ENCODE results near the gene PLPPR1.

The PLPPR1 gene

DNA sequence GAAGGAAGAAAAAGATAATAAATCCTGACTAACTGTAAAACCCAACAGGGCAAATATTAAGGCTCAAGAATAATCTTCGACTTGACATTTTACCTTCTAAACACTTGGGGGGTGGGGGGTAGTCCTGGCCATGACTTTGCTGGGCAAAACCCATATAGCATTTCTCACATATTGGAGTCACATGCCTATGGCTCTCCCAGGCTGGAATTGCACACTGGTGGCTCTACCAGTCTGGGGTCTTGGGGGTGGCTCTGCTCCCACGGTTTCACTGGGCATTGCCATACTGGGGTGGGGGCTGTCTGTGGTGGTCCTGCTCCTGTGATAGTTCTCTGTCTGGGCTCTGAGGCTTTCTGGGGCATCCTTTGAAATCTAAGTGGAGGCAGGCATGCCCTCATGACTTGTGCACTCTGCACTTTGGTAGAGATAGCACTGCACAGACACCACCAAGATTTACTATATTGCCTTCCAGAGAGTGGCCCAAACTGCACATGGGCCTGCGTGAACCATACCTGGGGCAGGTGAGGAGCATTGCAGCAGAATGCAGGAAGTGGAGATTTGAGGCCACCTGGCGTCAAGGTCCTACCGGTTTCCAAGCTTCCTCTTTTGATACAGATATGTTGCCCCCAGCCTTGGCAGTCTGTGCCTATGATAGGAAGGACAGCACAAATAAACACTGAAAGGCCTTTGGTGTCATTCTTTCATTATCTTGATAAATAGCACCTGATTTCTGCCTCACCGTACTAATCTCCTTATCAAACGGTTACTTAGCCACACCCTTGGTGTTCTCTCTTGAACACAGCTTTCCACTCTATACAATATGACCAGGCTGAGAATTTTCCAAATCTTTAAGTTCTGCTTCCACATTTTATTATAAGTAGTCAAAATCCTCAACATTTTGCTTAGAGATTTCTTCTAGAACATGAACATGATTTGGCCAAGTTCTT is 326.5 kb downstream of the PLPPR1 start:
- DNase-seq, result no peak

DNA sequence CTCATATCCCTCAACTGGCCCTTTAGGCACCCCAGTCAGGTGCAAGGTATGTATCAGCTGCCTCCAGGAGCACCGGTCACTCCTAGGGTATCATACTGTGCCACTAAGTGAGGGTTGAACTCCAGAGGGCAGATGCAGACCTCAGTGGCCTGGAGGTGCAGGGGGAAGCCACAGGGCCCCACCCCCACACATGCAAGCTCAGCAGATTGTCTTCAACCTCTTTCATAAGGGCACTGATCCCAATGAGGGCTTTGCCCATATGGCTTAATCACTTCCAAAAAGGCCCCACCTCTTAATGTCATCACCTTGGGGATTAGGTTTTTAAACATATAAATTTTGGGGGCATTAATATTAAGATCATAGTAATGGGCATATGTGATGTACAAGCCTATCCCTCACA is 328.1 kb downstream of the PLPPR1 start:
- no peak for DNase-seq

DNA sequence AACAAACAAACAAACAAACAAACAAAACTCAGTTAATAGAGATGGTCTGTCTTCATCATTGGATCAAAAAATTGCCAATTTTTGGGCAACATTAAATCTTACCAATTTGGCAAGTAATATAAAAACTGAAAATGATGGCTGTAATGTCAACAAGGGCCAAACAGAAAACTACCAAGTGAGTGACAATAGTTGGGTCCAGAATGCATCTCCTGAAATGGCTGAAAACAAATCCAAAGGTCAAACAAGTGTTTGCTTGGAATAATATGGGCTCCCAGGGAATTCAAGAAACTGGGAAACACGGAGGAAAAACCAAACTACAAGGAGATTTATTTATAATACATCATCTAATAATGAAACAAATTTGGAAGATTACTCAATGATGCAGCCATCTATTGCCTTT is 331.2 kb downstream of the PLPPR1 start:
- DNase-seq, result no peak

DNA sequence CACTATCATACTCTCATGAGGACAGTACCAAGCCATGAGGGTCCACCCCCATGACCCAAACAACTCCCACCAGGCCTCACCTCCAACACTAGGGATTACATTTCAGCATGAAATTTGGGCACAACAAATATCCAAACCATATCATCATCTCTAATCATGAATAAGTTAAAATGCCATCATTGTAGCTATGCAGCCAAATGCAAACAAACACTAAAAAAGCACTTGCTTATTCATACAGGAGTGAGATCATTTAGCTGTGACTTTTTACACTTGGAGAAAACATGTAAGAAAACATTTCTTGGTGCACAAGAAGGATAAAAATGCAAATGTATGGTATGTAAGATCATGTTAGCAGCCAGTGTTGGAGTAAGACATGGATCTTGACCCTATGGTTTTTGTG is 332.1 kb downstream of the PLPPR1 start:
- no peak for DNase-seq

DNA sequence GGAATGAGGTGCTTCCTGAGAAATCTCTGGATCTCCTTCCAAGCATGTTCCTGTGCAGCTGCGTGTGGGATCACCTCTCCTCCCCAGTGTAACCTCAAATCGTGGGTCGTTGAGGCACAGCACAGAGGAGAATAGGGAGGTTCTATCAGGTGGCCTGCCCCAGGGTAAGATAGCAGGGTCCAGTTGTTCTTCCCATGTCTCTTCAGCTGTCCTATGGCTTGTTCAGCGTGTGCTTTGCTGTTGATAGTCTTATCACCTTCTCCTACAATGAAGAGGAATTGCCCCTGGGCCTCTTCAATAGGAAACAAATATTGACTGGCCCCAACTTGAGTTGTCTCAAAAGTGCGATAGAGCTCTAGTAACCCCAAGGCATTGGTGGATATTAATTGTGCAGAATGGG is 333.9 kb downstream of the PLPPR1 start:
- no peak for DNase-seq

DNA sequence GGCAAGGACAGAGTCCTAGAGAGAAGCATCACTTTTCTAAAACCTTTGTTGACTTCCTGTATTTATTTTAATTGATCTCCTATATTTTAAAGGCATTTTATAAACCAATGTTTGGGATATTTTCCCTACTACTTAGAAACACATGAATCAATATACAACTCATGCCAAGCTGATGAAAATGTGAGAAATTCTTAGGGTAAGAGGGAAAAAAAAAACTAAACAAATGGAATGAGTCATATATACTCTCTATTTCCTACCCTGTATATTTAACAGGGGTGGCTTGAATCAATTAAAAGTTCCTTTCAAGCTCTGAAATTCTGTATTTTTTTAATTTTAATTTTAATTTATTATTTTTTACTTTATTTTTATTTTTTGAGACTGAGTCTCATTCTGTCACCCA is 336.7 kb downstream of the PLPPR1 start:
- no peak for DNase-seq

DNA sequence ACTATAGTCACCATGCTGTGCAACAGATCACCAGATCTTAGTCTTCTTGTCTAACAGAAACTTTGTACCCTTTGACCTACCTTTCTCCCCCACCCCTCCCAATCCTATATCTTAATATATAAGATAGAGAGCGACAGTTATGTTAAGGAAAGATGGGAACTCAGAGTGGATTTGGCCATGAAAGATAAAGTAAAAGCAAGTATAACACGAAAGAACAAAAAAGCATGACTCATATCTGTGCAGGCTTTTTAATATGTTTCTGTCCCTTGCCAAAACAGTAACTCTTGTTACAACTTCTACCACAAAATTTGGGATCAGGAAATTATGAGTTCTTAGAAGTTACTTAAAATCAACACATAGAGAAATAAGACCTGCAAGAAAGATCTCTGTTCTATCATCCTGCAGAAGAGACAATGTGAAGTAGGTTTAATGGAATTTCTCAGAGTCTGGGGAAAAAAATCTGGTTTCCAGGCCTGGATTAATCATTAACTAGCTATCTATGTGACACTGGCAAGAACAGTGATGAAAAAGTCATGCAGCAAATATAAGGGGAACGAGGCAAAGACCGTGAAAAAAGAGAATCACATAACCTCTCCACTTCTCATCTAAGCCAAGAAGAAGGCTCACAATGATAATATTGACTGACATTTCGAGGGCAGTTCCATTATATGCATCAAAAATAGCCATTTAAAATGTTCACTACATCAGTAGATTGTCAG is 337.7 kb downstream of the PLPPR1 start:
- DNase-seq, result no peak

DNA sequence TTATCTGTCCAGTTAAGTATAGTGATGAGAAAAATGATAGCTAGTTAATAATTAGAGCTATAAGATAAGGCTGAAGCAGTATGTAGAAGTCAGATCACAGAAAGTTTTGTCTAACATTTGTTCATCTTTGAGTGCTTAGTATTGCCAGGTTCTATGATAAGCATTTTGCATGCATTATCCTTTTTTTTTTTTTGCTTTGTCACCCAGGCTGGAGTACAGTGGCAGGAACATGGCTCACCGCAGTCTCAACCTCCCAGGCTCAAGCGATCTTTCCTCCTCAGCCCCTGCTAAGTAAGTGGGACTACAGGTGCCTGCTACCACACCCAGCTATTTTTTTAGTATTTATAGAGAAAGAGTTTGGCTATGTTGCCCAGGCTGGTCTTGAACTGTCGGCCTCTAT is 338.8 kb downstream of the PLPPR1 start:
- no peak for DNase-seq

DNA sequence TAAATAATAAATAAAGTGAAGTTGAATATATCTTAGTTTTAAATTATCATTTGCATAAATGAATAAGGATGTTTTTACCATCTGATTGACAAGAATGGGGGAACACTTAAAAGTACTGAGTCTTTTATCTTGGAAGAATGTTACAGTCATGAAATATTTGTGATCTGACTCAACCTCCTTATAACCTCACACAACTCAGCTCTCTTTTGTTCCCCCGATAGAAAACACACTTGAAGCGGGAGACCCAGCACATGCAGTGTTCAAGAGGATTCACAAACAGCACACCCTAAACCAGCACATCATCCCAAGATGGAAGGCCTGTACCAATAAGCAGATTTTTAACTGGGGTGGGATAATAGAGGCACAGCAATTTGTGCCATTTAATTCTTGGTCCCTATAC is 340.8 kb downstream of the PLPPR1 start:
- DNase-seq, result no peak

DNA sequence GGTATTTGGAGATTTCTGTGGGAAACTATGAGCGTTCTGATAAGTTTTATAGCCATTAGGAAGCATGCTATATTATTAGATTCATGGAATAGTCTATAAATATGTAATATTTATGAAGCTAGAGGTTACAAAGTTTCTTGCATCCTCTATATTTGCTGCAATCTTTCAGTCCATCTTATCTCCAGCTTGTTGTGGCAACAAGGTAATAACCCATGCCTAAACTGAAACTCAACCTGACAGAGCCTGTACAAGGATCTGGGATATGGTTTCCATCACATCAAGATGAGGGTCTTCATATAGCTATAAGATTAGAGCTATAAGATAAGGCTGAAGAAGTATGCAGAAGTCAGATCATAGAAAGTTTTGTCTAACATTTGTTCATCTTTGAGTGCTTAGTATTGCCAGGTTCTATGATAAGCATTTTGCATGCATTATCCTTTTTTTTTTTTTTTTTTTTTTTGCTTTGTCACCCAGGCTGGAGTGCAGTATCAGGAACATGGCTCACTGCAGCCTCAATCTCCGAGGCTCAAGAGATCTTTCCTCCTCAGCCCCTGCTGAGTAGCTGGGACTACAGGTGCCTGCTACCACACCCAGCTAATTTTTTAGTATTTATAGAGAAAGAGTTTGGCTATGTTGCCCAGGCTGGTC is 341.5 kb downstream of the PLPPR1 start:
- no peak for DNase-seq

DNA sequence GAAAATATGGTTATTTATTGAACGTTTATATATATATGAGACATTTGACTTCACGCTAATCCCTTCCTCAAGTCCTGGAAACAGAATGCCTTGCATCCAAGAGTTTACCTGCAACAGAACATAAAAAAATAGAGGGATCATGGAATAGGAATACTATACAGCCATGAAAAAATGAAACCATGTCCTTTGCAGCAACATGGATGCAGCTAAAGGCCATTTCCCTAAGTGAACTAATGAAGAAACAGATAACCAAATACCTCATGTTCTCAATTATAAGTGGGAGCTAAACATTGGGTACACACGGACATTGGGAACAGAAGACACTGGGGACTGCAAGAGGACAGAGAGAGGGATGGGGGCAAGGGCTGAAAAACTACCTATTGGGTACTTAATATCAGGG is 343.3 kb downstream of the PLPPR1 start:
- DNase-seq, result no peak

DNA sequence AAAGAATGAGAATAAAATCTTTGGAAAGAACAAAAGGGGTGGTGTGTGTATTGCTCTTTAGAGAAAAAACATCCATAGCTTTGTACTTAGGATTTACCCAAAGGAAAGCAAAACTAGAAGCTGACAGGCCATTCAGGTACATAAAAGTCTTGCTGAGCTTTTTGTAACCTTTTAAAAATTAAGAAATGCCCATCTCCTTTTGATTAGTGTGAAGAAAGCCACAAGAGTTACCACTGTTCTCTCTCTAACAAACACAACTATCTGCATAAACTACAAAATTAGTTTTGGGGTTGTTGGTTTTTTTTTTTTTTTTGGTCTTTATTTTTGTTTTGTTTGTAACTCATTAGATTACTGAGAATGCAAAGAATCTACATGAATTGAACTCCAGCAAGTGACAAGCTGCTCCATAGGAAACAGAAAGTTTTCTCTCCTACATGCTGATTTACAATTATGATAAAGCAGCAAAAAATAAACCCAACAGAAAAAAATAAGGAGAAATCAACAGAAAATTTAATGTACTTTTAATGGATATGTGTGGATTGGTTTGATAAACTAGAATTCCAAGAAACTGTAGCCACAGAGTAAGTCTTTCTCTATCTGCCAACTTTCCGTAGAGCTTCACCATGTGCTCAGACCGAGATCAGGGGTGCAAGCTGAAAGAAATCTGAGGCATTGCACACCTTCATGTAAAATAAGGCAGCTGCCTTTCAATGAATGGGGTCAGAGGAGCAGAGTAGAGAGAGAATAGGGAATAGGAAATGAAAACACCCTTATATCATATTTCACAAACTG is 344.0 kb downstream of the PLPPR1 start:
- no peak for DNase-seq

All from inflammatory macrophage treated with lipopolysaccharide for 1 hour (primary cell).